Stimulated activated CD8-positive, alpha-beta memory T cell treated with anti-CD3 and anti-CD28 coated beads, Interleukin-12 subunit alpha, Interleukin-12 subunit beta, amount 100 ng/mL, for 4 hours (primary cell): ENCODE measurements around the gene CHTF8.
A peak's percentile ranks its signal among the peaks of the same experiment; 100 is the strongest.
"Not testable (repeated sequence)": the region's sequence is repeated elsewhere in the genome, so short reads cannot be mapped to it uniquely, and the experiment has no call there.

Experiments
- DNase-seq: peaks from one replicate; pipeline ENCODE4 v3.0.0-alpha.2; 2020; ENCODE audit warnings: low read depth

The CHTF8 gene

DNA sequence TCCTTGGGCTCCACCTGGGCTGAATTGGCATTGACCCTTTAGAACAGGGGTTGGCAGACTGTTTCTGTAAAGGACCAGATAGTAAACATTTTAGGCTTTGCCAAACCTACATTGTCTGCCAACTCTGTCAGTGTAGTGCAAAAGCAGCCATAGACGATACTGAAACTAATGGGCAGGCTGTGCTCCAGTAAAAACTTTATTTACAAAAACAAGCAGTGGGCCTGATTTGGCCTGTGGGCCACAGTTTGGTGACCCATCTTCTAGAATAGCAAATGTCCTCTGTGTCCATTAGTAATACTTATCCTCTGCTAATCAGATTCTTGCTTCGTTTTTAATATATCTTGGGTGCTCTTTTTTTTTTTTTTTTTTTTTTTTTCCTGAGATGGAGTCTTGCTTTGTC lies 6.2 kb upstream of the CHTF8 start:
- no peak for DNase-seq

- DNase-seq, result no peak
Measured at GRCh38 chr16:69133373-69133954, 1.1 kb upstream of the CHTF8 start.

- DNase-seq, result peak; percentile 63
Measured at GRCh38 chr16:69131839-69132423, 457 bp downstream of the CHTF8 start.

GRCh38 chr16:69131167-69131838 lies 1.1 kb downstream of the CHTF8 start:
- DNase-seq, result no peak

DNA sequence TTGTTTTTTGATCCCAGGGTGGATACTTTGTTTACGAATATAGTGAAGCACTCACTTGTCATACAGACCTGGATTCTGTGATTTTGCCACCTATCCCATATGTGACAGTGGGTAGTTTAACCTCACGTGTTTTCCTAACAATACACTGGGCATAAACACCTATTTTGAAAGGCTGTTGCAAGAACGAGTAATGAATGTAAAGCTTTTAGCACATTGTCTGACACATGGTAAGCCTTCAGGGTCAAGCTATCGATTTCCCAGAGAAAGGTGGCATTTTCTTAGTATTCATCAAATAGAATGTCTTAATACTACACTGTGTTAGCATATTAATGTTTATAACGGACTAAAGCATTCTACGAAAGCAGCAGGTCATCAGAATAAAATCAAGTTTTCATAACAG lies 1.9 kb downstream of the CHTF8 start:
- no peak for DNase-seq

- DNase-seq, result no peak
Measured at GRCh38 chr16:69127966-69128510, 4.3 kb downstream of the CHTF8 start.

DNA sequence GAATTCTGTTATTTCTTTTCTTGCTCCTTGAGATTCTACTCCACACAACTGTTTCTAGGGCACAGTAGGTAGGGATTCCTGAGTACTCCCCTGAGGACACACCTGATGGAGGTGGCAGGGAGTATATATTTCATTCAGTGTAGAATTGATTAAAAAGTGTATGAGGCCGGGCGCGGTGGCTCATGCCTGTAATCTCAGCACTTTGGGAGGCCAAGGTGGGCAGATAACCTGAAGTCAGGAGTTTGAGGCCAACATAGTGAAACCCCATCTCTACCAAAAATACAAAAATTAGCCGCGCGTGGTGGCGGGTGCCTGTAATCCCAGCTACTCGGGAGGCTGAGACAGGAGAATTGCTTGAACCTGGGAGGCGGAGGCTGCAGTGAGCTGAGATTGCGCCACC lies 5.6 kb downstream of the CHTF8 start:
- DNase-seq, result not testable (repeated sequence)

DNA sequence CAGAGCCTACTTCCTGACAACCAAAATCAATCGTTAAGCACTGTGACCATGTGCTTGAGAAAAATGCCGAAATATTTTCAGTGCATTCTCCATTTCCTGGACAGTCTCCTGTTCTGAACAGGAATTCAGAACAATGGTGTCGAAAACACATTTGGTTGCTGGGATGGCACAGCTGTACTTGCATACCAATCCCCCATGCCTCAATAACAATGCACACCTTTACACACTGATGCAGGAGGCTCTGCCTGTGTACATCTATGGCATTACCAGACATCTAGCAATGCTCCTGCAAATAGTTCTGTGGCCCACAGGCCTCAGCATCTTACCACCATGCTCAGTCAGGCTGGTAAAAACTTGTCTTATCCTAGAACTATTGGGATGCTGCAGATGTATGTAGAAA lies 6.2 kb downstream of the CHTF8 start:
- no peak for DNase-seq

DNA sequence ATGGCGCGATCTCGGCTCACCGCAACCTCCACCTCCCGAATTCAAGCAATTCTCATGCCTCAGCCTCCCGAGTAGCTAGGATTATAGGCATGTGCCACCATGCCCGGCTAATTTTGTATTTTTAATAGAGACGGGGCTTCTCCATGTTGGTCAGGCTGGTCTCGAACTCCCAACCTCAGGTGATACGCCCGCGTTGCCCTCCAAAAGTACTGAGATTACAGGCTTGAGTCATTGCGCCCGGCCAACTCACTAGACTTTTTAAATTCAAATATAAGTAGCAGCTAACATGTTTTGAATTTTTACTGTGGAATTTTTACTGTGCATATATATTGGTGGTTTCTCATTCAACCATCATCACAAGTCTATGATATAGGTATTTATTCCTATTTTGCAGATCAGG lies 7.4 kb downstream of the CHTF8 start:
- not testable (repeated sequence) for DNase-seq

- not testable (repeated sequence) for DNase-seq
Measured at GRCh38 chr16:69124406-69124805, 8.0 kb downstream of the CHTF8 start.

DNA sequence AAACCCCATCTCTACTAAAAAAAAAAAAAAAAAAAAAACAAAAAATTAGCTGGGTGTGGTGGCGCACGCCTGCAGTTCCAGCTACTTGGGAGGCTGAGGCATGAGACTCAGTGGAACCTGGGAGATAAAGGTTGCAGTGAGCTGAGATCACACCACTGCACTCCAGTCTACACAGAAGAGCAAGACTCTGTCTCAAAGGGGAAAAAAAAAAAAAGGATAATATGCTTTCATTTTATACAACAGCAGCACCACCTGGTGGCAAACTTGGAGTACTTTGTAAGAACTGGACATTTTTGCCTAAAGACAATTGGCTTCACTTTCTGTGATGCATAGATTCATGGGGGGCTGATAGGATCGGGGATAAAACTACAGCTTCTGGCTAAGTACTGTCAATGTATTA lies 8.5 kb downstream of the CHTF8 start:
- DNase-seq, result peak; percentile 25

GRCh38 chr16:69120096-69120664 lies 12.2 kb downstream of the CHTF8 start:
- DNase-seq, result no peak

DNA sequence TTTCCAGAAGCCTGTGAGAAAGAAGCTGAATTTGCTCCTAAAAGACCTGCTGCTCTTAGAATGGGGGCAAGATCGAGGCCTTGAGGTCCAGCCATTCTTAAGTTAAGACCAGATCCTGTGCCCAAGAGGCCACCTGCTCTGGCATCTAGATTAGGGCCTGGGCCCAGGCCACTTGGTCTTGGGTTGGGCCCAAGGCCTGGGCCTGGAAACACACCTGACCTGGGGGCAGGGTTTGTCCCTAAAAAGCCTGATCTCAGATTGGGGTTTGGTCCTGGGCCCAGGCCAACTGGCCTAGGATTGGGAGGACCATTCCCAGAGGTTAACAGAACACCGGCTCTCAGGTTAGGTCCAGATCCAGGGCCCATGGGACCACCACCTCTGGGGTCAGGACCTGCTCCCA lies 12.9 kb downstream of the CHTF8 start:
- no peak for DNase-seq

- DNase-seq, result no peak
Measured at GRCh38 chr16:69118994-69119393, 13.4 kb downstream of the CHTF8 start.

DNA sequence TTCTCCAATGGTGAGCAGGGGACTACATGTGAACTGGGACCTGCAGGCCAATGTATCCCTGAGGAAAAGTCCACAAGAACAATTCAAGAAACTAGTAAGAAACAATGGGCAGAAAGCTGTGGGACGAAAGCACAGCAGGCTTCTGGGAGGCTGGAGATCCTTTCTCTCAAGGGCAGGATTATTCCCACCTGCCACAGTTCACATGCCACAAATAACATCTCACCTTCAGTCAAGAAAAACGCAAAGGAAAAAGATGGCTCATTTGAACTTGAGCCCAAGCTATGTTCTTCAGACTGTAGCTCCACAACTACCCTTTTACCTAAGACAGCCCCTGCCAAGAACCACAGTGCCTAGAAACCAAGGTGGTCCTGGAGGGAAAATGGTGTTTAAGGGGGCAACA lies 13.9 kb downstream of the CHTF8 start:
- DNase-seq, result no peak

- no peak for DNase-seq
Measured at GRCh38 chr16:69116906-69117305, 15.5 kb downstream of the CHTF8 start.

DNA sequence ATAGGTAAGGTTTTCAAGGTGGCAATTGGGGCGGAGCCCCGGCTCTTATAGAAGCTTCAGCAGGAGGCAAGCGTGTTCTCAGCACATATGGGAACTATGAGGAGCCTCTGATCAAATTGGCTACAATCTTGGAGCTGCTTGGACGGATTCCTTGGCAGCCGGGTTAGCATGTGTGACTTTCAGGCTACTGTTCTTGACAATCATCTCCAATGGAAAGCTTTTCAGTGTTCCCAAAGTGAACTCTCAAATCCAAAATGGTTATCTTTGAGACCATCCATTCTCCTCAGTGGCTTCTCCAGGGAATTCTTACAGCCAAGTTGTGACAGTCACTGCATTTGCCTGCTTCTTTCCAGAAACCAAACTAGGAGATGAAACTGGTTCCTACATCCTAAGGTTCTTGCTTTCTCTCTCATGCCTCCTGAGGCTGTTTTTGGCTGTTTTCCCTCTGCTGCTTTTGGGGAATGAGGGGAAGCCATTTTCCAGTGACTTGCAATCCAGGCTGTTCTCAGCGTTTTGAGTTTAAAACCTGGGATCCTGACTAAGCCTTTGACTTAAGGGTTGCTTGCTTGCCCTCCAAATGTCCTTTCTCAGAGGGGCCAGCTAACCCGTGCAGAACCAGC lies 16.0 kb downstream of the CHTF8 start:
- no peak for DNase-seq

- DNase-seq, result no peak
Measured at GRCh38 chr16:69115837-69116236, 16.6 kb downstream of the CHTF8 start.

- no peak for DNase-seq
Measured at GRCh38 chr16:69115361-69115760, 17.0 kb downstream of the CHTF8 start.

DNA sequence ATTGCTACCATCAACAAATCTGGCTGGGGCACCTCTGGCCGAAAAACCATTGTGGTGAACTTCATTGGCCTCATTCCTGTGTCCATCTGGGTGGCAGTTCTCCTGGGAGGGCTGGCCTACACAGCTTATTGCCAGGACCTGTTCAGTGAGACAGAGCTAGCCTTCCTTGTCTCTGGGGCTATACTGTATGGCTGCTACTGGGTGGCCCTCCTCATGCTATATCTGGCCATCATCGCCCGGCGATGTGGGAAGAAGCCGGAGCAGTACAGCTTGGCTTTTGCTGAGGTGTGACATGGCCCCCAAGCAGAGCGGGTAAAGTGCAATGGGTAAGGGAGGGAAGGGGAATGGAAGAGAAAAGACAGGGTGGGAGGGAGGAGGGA lies 17.4 kb downstream of the CHTF8 start:
- DNase-seq, result no peak

DNA sequence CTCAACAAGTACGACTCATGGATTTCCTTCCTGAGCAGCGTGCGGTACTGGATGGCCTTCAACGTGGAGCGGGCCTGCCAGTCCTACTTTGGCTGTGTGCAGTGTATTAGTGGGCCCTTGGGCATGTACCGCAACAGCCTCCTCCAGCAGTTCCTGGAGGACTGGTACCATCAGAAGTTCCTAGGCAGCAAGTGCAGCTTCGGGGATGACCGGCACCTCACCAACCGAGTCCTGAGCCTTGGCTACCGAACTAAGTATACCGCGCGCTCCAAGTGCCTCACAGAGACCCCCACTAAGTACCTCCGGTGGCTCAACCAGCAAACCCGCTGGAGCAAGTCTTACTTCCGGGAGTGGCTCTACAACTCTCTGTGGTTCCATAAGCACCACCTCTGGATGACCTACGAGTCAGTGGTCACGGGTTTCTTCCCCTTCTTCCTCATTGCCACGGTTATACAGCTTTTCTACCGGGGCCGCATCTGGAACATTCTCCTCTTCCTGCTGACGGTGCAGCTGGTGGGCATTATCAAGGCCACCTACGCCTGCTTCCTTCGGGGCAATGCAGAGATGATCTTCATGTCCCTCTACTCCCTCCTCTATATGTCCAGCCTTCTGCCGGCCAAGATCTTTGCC lies 17.9 kb downstream of the CHTF8 start:
- no peak for DNase-seq

DNA sequence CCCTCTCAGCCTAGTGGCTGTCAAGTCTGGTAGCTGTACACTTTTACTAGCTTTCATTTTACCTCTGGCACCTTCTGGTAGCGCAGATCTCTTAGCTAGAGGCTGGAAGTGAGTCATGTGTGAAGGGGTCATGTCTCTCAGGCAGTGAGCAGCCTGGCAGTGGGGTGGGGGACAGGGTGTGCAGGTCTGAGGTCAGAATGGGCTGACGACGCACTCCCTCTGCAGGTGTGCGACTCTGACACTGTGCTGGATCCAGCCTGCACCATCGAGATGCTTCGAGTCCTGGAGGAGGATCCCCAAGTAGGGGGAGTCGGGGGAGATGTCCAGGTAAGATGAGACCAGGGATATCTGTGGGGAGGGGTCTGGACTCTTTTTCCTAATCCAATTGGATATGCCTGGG lies 19.2 kb downstream of the CHTF8 start:
- no peak for DNase-seq
